Gastroesophageal sphincter (tissue), 4 donors: Measurements from ENCODE around the gene FAM124A. TPM values are rescaled to one million over a fixed set of nuclear protein-coding genes. Genes with fewer than 3 reads are reported as not detected.

Experiments used
- ATAC-seq: fragments of 150-250 bp; one replicate; pipeline ENCODE4 v1.9.1; 2016; ENCODE audit warnings: mild to moderate bottlenecking, moderate library complexity
- H3K27ac ChIP-seq, 4 donors: fragments of 200-600 bp; sonication (generic) in 3 of 4; 1 replicate in 3 of 4; 2 replicates in 1 of 4; pipeline ENCODE4 v1.5.1; 2016 to 2019
- H3K27me3 ChIP-seq: fragments of 200-600 bp; sonication (generic); one replicate; pipeline ENCODE4 v1.5.1; 2019
- H3K36me3 ChIP-seq, 2 donors: fragments of 200-600 bp; sonication (generic); one replicate each; pipeline ENCODE4 v1.5.1; 2019; ENCODE audit warnings: control low read depth in 1 of 2
- H3K4me1 ChIP-seq, 3 donors: fragments of 200-600 bp; sonication (generic); 1 replicate in 2 of 3; 2 replicates in 1 of 3; pipeline ENCODE4 v1.5.1; 2016 to 2019; ENCODE audit warnings: control low read depth in 2 of 3
- H3K4me3 ChIP-seq, 2 donors: fragments of 200-600 bp; sonication (generic); one replicate each; pipeline ENCODE4 v1.5.1; 2019; ENCODE audit warnings: mild to moderate bottlenecking in 1 of 2, moderate library complexity in 1 of 2
- H3K9me3 ChIP-seq, 3 donors: fragments of 200-600 bp; sonication (generic); one replicate each; pipeline ENCODE4 v1.5.1; 2017 to 2019; ENCODE audit warnings: control low read depth in 2 of 3
- EP300 ChIP-seq: sonication (generic); formaldehyde crosslinking; IDR thresholded peaks from one replicate; pipeline ENCODE4 v1.6.1; 2017; ENCODE audit warnings: antibody characterized with exemption, mild to moderate bottlenecking
- POLR2A ChIP-seq, 2 donors: fragments of 450-650 bp; IDR thresholded peaks; one replicate each; pipeline ENCODE4 v1.6.1; 2017; ENCODE audit warnings: antibody characterized with exemption in 2 of 2, mild to moderate bottlenecking in 2 of 2, moderate library complexity in 1 of 2
- POLR2AphosphoS5 ChIP-seq: sonication (generic); formaldehyde crosslinking; IDR thresholded peaks from one replicate; pipeline ENCODE4 v1.6.1; 2017; ENCODE audit warnings: antibody characterized with exemption
- WGBS, 2 donors: methylation state at CpG; one replicate each; pipeline ENCODE4 v1.1.5; 2018; ENCODE audit warnings: low coverage in 1 of 2; 5-methylcytosine and 5-hydroxymethylcytosine counted together
- total RNA-seq, 4 donors: library from RNA; depleted of rRNA; stranded (reverse); fragments of >200 nt; gene quantifications; one replicate each; pipeline ENCODE4 v1.1.0, GENCODE V29; 2016
- TF ChIP-seq, protein P1 (sequence below), 4 experiments: fragments of 200-600 bp in 2 of 4; fragments of 450-650 bp in 2 of 4; sonication (generic) in 1 of 4; IDR thresholded peaks; one replicate each; pipeline ENCODE4 v1.5.1; 2017 to 2019; ENCODE audit warnings: antibody characterized with exemption in 4 of 4, mild to moderate bottlenecking in 2 of 4, moderate library complexity in 2 of 4

FAM124A gene
- total RNA-seq, 4 donors from 2014 or later: 13.7 to 23.2 (median 15.2) TPM

DNA sequence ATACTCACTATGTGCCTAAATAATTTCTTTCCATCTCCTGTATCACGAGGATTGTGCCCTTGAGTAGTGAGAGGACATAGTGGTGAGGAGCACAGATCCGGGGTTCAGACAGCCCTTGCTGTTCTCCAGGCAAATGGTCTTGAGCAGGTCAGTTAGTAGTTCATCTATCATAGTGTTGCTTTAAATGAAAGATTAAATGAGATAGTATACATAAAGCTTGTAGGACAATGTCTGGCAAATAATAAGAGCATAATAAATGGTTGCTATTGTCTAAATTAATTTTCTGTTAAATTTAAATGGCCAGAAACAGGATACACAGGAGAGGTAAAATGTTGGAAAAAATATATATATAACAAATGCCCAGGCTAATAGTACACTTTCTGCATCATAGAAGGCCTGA is 23.4 kb downstream of the FAM124A start:
- H3K4me1 ChIP-seq: peaks cover 7 to 90% (median 9%) of the 10 kb centered on the region in 3 donors
- TF ChIP-seq POLR2A (IDR thresholded peaks at IDR 0.05): no peak
- no peak for TF ChIP-seq POLR2AphosphoS5
- TF ChIP-seq, protein P1, sequence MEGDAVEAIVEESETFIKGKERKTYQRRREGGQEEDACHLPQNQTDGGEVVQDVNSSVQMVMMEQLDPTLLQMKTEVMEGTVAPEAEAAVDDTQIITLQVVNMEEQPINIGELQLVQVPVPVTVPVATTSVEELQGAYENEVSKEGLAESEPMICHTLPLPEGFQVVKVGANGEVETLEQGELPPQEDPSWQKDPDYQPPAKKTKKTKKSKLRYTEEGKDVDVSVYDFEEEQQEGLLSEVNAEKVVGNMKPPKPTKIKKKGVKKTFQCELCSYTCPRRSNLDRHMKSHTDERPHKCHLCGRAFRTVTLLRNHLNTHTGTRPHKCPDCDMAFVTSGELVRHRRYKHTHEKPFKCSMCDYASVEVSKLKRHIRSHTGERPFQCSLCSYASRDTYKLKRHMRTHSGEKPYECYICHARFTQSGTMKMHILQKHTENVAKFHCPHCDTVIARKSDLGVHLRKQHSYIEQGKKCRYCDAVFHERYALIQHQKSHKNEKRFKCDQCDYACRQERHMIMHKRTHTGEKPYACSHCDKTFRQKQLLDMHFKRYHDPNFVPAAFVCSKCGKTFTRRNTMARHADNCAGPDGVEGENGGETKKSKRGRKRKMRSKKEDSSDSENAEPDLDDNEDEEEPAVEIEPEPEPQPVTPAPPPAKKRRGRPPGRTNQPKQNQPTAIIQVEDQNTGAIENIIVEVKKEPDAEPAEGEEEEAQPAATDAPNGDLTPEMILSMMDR (IDR thresholded peaks at IDR 0.05): no peak
- no peak for TF ChIP-seq EP300
- no peaks in the 10 kb centered on the region for H3K27me3 ChIP-seq
- no peaks in the 10 kb centered on the region for H3K9me3 ChIP-seq
- H3K27ac ChIP-seq: peak overlapping the region; percentile 30 to 84 (median 82)
- 60 to 69% methylated on average over 1 to 2 of the region's 2 CpGs for WGBS, 2 donors
- ATAC-seq: no peak
- no peak overlapping the region for H3K4me3 ChIP-seq
- H3K36me3 ChIP-seq: no peaks in the 10 kb centered on the region

DNA sequence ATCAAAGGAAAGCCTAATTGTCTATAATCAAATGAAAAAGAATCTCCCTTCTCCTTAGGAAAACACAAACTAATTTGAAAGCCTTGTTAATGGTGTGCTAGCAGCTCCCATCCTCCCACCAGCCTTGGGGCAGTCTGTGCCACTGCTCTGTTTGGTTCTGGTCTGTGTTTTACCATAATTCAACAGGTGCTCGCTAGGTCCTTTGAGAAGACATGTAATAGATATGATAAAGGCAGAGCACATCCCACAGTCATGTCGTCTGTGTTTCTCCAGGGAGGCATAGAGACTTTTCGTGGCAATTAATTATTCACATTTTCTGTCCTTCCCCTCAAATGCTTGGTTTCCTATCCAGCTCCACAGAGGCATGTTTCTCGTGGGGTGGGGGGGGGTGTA is 23.8 kb downstream of the FAM124A start:
- ATAC-seq: no peak
- 41 to 50% methylated on average over 3 to 4 of the region's 4 CpGs for WGBS, 2 donors
- H3K27ac ChIP-seq: peak overlapping the region; percentile 30 to 84 (median 82)
- no peaks in the 10 kb centered on the region for H3K9me3 ChIP-seq
- no peak for TF ChIP-seq EP300
- TF ChIP-seq, protein P1 (IDR thresholded peaks at IDR 0.05): no peak
- no peak for TF ChIP-seq POLR2A (IDR thresholded peaks at IDR 0.05)
- TF ChIP-seq POLR2AphosphoS5: no peak
- no peak overlapping the region for H3K4me3 ChIP-seq
- H3K4me1 ChIP-seq: peaks cover 5 to 90% (median 5%) of the 10 kb centered on the region in 3 donors
- H3K36me3 ChIP-seq: no peaks in the 10 kb centered on the region
- no peaks in the 10 kb centered on the region for H3K27me3 ChIP-seq

DNA sequence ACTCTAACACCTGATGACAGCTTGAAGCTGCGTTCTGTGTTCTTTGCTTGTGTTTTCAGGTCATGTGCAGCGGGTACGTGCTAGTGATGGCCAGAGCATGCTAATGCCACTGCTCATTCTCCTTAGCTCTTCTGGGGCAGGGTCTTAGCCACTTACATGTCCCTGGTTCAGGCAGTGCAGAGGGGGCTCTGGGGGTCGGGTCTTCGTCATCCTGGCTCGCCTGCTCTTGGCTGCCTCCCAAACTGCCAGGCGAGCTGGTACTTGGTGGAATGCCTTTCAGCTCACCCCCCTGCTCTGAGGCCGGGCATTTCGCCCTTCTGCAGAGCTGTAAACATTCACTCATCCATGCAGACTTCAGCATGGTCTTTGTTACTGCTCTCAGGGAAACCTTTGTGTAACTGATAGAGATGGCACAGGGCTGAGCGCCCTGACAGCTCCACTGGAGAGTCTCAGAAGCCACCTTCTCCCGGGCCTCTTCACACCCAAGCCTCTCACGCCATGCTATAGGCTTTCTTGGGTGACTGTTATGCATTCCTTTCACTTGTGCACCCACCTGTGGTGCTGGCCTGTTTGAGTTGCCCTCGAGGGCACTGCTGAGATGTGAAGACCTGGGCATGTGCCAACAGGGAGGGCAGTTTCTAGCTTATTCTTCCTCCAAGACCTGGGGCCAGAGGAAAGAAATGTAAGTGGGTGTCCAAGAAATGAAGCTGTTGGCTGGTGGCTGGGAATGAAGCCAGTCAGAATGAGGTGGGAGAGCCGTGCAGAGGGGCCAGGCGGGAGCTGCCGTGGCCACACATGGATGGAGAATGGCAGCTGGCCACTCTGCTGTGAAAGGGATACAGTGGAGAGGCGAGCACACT is 24.4 kb downstream of the FAM124A start:
- peak overlapping the region in 1 of 2 donors; percentile 21 for H3K4me3 ChIP-seq

DNA sequence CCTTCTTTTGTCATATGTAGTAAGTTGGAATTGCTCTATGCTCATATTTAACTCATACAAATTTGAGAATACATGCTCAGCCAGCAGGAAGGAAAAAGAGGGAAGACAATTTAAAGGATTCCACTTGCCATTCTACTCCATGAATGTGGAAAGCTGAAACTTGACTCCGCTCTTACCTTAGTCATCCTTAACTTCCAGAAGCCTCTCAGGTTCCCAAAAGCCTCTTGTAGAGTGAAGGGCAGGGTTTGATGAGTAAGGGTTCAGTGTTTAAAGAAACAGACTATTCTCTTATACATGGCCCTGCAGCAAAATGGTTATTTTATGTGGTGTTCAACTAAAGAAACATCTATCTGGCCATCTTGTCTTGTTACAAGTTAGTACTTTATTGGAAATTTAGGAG is 27.1 kb downstream of the FAM124A start:
- H3K4me1 ChIP-seq: peaks cover 5 to 78% (median 5%) of the 10 kb centered on the region in 3 donors
- H3K27me3 ChIP-seq: no peaks in the 10 kb centered on the region
- no peak overlapping the region for H3K27ac ChIP-seq
- 100% methylated on average over 1 of the region's 1 CpG for WGBS, 2 donors
- TF ChIP-seq POLR2AphosphoS5 (no peak), EP300 (no peak), POLR2A (IDR thresholded peaks at IDR 0.05) (no peak)
- TF ChIP-seq, protein P1 (IDR thresholded peaks at IDR 0.05): no peak
- ATAC-seq: no peak
- no peak overlapping the region for H3K4me3 ChIP-seq
- H3K9me3 ChIP-seq: no peaks in the 10 kb centered on the region
- H3K36me3 ChIP-seq: peaks cover 0 to 16% of the 10 kb centered on the region in 2 donors

More for the DNA sequence above, 24.4 kb downstream of the FAM124A start:
- Histone ChIP-seq H3K36me3 (peaks cover 0 to 5% of the 10 kb centered on the region in 2 donors), H3K27me3 (no peaks in the 10 kb centered on the region), H3K4me1 (peaks cover 0 to 85% (median 5%) of the 10 kb centered on the region in 3 donors), H3K9me3 (no peaks in the 10 kb centered on the region), H3K27ac (peak overlapping the region; percentile 30 to 84 (median 82))
- 35 to 51% methylated on average over 6 to 10 of the region's 17 CpGs for WGBS, 2 donors
- ATAC-seq: peak; percentile 70
- TF ChIP-seq, protein P1 (IDR thresholded peaks at IDR 0.05): no peak
- peak; percentile 51 for TF ChIP-seq POLR2AphosphoS5
